GM23338 (cell line): Measurements from ENCODE around the gene CNOT6L. TPM values are rescaled to one million over a fixed set of nuclear protein-coding genes. Genes with fewer than 3 reads are reported as not detected.

Experiments used
- ATAC-seq: fragments of 200-7000 bp; cut with Tn5 transposase; 3 replicates; pipeline ENCODE4 v1.9.1; 2020
- DNase-seq: peaks from one replicate; pipeline ENCODE4 v3.0.0-alpha.2; 2015; ENCODE audit warnings: low spot score
- H2AFZ ChIP-seq: fragments of 200-600 bp; sonication (generic); 2 replicates; pipeline ENCODE4 v1.8.0; 2016; ENCODE audit warnings: antibody characterized with exemption, mild to moderate bottlenecking, moderate library complexity
- H3F3A ChIP-seq: fragments of 200-600 bp; sonication (generic); replicated peaks from 2 replicates; pipeline ENCODE4 v1.8.0; 2017; ENCODE audit warnings: antibody characterized with exemption, mixed run types, low read depth
- H3K27ac ChIP-seq: fragments of 200-600 bp; sonication (generic); 2 replicates; pipeline ENCODE4 v1.6.1; 2016; ENCODE audit warnings: low read depth
- H3K27me3 ChIP-seq: fragments of 200-600 bp; sonication (generic); 2 replicates; pipeline ENCODE4 v1.8.0; 2016; ENCODE audit warnings: mild to moderate bottlenecking, mixed run types, moderate library complexity; ENCODE audit not compliant: insufficient read depth
- H3K36me3 ChIP-seq: fragments of 200-600 bp; sonication (generic); 2 replicates; pipeline ENCODE4 v1.8.0; 2016; ENCODE audit warnings: mild to moderate bottlenecking; ENCODE audit not compliant: insufficient read depth
- H3K4me1 ChIP-seq: fragments of 200-600 bp; sonication (generic); 2 replicates; pipeline ENCODE4 v1.8.0; 2016; ENCODE audit warnings: mild to moderate bottlenecking, moderate library complexity; ENCODE audit not compliant: insufficient read depth
- H3K4me2 ChIP-seq: fragments of 200-600 bp; sonication (generic); 2 replicates; pipeline ENCODE4 v1.7.1; 2017; ENCODE audit warnings: mixed run types
- H3K4me3 ChIP-seq: fragments of 200-600 bp; sonication (generic); 2 replicates; pipeline ENCODE4 v1.6.1; 2016; ENCODE audit warnings: mixed run types
- H3K79me2 ChIP-seq: fragments of 200-600 bp; sonication (generic); replicated peaks from 2 replicates; pipeline ENCODE4 v1.8.0; 2017; ENCODE audit warnings: mild to moderate bottlenecking; ENCODE audit not compliant: insufficient read depth
- H3K9me2 ChIP-seq: fragments of 200-600 bp; sonication (generic); 2 replicates; pipeline ENCODE4 v1.8.0; 2017; ENCODE audit not compliant: insufficient read depth
- H4K20me1 ChIP-seq: fragments of 200-600 bp; sonication (generic); replicated peaks from 2 replicates; pipeline ENCODE4 v1.8.0; 2017; ENCODE audit warnings: mild to moderate bottlenecking; ENCODE audit not compliant: insufficient read depth
- H3K27ac Mint-ChIP-seq: 2 replicates; pipeline ENCODE4 v1.8.0; 2020; ENCODE audit warnings: inconsistent platforms, mild to moderate bottlenecking, moderate library complexity, mixed read lengths
- H3K27me3 Mint-ChIP-seq: 3 replicates; pipeline ENCODE4 v1.8.0; 2022; ENCODE audit warnings: low read depth, mild to moderate bottlenecking, moderate library complexity, mixed read lengths, inconsistent platforms; ENCODE audit not compliant: insufficient read depth, poor library complexity
- H3K36me3 Mint-ChIP-seq: 3 replicates; pipeline ENCODE4 v1.8.0; 2021; ENCODE audit warnings: low read depth, mild to moderate bottlenecking, inconsistent platforms, moderate library complexity, mixed read lengths
- H3K4me1 Mint-ChIP-seq: 3 replicates; pipeline ENCODE4 v1.8.0; 2020; ENCODE audit warnings: mild to moderate bottlenecking, inconsistent platforms, mixed read lengths
- H3K4me3 Mint-ChIP-seq: 3 replicates; pipeline ENCODE4 v1.8.0; 2021; ENCODE audit warnings: moderate library complexity, mild to moderate bottlenecking, inconsistent platforms, mixed read lengths
- H3K9me3 Mint-ChIP-seq: 3 replicates; pipeline ENCODE4 v1.8.0; 2020; ENCODE audit warnings: moderate library complexity, mild to moderate bottlenecking, inconsistent platforms, mixed read lengths
- EZH2 ChIP-seq: fragments of 200-600 bp; sonication (generic); IDR thresholded peaks from one replicate; pipeline ENCODE4 v1.8.0; 2017; ENCODE audit warnings: antibody characterized with exemption, mild to moderate bottlenecking, low read depth; ENCODE audit not compliant: unreplicated experiment
- EZH2phosphoT487 ChIP-seq: fragments of 200-600 bp; sonication (generic); IDR thresholded peaks from one replicate; pipeline ENCODE4 v1.8.1; 2018; ENCODE audit warnings: antibody characterized with exemption; ENCODE audit not compliant: unreplicated experiment
- JUNB ChIP-seq: IDR thresholded peaks from one replicate; pipeline ENCODE4 v1.6.1; 2016; ENCODE audit warnings: antibody characterized with exemption; ENCODE audit not compliant: unreplicated experiment
- NANOG ChIP-seq: IDR thresholded peaks from 2 replicates; pipeline ENCODE4 v1.6.1; 2016; ENCODE audit warnings: antibody characterized with exemption, borderline replicate concordance
- POLR2AphosphoS5 ChIP-seq: IDR thresholded peaks from 2 replicates; pipeline ENCODE4 v1.6.1; 2016; ENCODE audit warnings: antibody characterized with exemption, low read depth
- STAT1 ChIP-seq: IDR thresholded peaks from one replicate; pipeline ENCODE4 v1.6.1; 2016; ENCODE audit warnings: antibody characterized with exemption; ENCODE audit not compliant: unreplicated experiment
- ZNF114 ChIP-seq: fragments of 250-450 bp; sonication (Bioruptor Pico); IDR thresholded peaks from 2 replicates; pipeline ENCODE4 v1.5.0; 2020; ENCODE audit warnings: mild to moderate bottlenecking, moderate library complexity
- ZNF331 ChIP-seq: fragments of 250-450 bp; sonication (Bioruptor Pico); IDR thresholded peaks from 2 replicates; pipeline ENCODE4 v1.5.0; 2020; ENCODE audit warnings: low read depth, mild to moderate bottlenecking, moderate library complexity
- polyA plus RNA-seq: library from polyadenylated mRNA; unstranded; fragments of >200 nt; fragmentation: Nextera tagmentation; extraction: Ambion mirVana; gene quantifications from 2 replicates; pipeline ENCODE4 v1.2.1, GENCODE V29; 2016
- total RNA-seq: library from RNA; depleted of rRNA; stranded (reverse); fragments of >200 nt; shearing (Covaris generic); gene quantifications from 2 replicates; pipeline ENCODE4 v1.2.3, GENCODE V29; 2014
- TF ChIP-seq, protein P1 (sequence below): fragments of 250-450 bp; sonication (Bioruptor Pico); IDR thresholded peaks from 2 replicates; pipeline ENCODE4 v1.5.0; 2020; ENCODE audit warnings: mild to moderate bottlenecking, moderate library complexity
- TF ChIP-seq, protein P2 (sequence below): IDR thresholded peaks from 2 replicates; pipeline ENCODE4 v1.6.1; 2016; ENCODE audit warnings: antibody characterized with exemption
- TF ChIP-seq, protein P3 (sequence below), 2 experiments: fragments of 200-600 bp in 1 of 2; sonication (generic) in 1 of 2; conservative IDR thresholded peaks; 2 replicates each; pipeline versions ENCODE4 v1.5.1 to v1.6.1; 2016 to 2017; ENCODE audit warnings: antibody characterized with exemption in 2 of 2, low read depth in 2 of 2, mild to moderate bottlenecking in 2 of 2, moderate library complexity in 1 of 2

The CNOT6L gene
- total and polyA plus RNA-seq, 2 experiments from 2014 or later, result 3.2 to 13.9 TPM

DNA sequence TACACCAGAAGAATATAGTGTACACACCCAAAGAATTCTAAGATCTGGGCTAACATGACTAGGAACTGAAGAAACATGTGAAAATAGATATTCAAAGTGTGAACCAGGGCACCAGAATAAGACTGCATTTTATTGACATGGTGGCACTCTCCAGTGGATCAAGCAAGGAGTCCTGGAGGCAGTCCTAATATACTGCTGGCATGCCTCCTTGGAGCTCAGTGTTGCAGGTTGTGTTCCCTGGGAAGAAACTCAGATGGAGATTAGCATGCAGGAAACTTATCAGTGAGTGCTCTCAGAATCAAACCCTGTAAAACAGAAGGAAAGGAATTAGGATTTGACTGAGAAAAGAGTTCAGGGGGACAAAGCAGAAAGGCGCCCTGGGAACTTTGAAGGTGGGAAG lies 108.5 kb downstream of the CNOT6L start (continued):
- TF ChIP-seq, protein P1, sequence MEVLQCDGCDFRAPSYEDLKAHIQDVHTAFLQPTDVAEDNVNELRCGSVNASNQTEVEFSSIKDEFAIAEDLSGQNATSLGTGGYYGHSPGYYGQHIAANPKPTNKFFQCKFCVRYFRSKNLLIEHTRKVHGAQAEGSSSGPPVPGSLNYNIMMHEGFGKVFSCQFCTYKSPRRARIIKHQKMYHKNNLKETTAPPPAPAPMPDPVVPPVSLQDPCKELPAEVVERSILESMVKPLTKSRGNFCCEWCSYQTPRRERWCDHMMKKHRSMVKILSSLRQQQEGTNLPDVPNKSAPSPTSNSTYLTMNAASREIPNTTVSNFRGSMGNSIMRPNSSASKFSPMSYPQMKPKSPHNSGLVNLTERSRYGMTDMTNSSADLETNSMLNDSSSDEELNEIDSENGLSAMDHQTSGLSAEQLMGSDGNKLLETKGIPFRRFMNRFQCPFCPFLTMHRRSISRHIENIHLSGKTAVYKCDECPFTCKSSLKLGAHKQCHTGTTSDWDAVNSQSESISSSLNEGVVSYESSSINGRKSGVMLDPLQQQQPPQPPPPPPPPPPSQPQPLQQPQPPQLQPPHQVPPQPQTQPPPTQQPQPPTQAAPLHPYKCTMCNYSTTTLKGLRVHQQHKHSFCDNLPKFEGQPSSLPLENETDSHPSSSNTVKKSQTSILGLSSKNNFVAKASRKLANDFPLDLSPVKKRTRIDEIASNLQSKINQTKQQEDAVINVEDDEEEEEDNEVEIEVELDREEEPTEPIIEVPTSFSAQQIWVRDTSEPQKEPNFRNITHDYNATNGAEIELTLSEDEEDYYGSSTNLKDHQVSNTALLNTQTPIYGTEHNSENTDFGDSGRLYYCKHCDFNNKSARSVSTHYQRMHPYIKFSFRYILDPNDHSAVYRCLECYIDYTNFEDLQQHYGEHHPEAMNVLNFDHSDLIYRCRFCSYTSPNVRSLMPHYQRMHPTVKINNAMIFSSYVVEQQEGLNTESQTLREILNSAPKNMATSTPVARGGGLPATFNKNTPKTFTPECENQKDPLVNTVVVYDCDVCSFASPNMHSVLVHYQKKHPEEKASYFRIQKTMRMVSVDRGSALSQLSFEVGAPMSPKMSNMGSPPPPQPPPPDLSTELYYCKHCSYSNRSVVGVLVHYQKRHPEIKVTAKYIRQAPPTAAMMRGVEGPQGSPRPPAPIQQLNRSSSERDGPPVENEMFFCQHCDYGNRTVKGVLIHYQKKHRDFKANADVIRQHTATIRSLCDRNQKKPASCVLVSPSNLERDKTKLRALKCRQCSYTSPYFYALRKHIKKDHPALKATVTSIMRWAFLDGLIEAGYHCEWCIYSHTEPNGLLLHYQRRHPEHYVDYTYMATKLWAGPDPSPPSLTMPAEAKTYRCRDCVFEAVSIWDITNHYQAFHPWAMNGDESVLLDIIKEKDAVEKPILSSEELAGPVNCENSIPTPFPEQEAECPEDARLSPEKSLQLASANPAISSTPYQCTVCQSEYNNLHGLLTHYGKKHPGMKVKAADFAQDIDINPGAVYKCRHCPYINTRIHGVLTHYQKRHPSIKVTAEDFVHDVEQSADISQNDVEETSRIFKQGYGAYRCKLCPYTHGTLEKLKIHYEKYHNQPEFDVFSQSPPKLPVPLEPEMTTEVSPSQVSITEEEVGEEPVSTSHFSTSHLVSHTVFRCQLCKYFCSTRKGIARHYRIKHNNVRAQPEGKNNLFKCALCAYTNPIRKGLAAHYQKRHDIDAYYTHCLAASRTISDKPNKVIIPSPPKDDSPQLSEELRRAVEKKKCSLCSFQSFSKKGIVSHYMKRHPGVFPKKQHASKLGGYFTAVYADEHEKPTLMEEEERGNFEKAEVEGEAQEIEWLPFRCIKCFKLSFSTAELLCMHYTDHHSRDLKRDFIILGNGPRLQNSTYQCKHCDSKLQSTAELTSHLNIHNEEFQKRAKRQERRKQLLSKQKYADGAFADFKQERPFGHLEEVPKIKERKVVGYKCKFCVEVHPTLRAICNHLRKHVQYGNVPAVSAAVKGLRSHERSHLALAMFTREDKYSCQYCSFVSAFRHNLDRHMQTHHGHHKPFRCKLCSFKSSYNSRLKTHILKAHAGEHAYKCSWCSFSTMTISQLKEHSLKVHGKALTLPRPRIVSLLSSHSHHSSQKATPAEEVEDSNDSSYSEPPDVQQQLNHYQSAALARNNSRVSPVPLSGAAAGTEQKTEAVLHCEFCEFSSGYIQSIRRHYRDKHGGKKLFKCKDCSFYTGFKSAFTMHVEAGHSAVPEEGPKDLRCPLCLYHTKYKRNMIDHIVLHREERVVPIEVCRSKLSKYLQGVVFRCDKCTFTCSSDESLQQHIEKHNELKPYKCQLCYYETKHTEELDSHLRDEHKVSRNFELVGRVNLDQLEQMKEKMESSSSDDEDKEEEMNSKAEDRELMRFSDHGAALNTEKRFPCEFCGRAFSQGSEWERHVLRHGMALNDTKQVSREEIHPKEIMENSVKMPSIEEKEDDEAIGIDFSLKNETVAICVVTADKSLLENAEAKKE (CRISPR knock-in tag), result no peak
- TF ChIP-seq, protein P2, sequence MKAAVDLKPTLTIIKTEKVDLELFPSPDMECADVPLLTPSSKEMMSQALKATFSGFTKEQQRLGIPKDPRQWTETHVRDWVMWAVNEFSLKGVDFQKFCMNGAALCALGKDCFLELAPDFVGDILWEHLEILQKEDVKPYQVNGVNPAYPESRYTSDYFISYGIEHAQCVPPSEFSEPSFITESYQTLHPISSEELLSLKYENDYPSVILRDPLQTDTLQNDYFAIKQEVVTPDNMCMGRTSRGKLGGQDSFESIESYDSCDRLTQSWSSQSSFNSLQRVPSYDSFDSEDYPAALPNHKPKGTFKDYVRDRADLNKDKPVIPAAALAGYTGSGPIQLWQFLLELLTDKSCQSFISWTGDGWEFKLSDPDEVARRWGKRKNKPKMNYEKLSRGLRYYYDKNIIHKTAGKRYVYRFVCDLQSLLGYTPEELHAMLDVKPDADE, result no peak
- no peak for TF ChIP-seq ZNF114 (CRISPR knock-in tag)

DNA sequence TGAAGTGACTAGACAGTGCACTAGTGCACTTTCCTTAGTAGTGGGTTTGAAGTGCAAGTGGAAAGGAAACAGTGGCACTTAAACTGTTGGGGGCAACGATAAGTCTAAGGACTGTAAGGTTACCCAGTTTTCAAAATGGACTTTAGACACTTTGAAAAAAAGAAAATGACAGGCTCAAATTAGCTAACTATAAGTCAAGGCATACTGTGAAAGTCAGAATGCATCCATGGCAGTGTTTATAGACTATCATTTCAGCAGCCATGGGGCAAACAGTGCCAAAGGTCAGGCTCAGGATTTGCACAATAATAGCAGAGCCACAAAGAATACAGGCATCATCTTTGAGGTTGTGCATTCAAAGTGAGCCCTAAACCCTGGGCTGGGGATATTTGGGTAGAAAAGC lies 109.1 kb downstream of the CNOT6L start:
- Mint-ChIP-seq H3K9me3 (no peaks in the 10 kb centered on the region), H3K27me3 (peaks cover 5% of the 10 kb centered on the region), H3K36me3 (no peaks in the 10 kb centered on the region), H3K27ac (no peak overlapping the region), H3K4me3 (no peak overlapping the region), H3K4me1 (peaks cover 20% of the 10 kb centered on the region)
- Histone ChIP-seq H4K20me1 (no peaks in the 10 kb centered on the region), H3K4me2 (no peak overlapping the region), H3K27me3 (no peaks in the 10 kb centered on the region), H3K4me3 (no peak overlapping the region), H3K27ac (no peak overlapping the region), H2AFZ (no peak overlapping the region), H3K79me2 (no peaks in the 10 kb centered on the region), H3F3A (no peaks in the 10 kb centered on the region), H3K36me3 (no peaks in the 10 kb centered on the region), H3K4me1 (peaks cover 7% of the 10 kb centered on the region; the same call in 1 of the 2 replicates), H3K9me2 (no peaks in the 10 kb centered on the region)
- ATAC-seq, result no peak
- no peak for TF ChIP-seq EZH2phosphoT487
- TF ChIP-seq NANOG, result no peak
- TF ChIP-seq EZH2, result no peak
- no peak for TF ChIP-seq STAT1
- no peak for TF ChIP-seq POLR2AphosphoS5
- no peak for TF ChIP-seq JUNB
- TF ChIP-seq, protein P2, result no peak
- no peak for TF ChIP-seq ZNF331 (CRISPR knock-in tag)
- TF ChIP-seq, protein P3, sequence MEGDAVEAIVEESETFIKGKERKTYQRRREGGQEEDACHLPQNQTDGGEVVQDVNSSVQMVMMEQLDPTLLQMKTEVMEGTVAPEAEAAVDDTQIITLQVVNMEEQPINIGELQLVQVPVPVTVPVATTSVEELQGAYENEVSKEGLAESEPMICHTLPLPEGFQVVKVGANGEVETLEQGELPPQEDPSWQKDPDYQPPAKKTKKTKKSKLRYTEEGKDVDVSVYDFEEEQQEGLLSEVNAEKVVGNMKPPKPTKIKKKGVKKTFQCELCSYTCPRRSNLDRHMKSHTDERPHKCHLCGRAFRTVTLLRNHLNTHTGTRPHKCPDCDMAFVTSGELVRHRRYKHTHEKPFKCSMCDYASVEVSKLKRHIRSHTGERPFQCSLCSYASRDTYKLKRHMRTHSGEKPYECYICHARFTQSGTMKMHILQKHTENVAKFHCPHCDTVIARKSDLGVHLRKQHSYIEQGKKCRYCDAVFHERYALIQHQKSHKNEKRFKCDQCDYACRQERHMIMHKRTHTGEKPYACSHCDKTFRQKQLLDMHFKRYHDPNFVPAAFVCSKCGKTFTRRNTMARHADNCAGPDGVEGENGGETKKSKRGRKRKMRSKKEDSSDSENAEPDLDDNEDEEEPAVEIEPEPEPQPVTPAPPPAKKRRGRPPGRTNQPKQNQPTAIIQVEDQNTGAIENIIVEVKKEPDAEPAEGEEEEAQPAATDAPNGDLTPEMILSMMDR (conservative IDR thresholded peaks at IDR 0.05; ENCODE audit: low read depth in 2 of 2), result no peak
- no peak for DNase-seq
